HepG2 (cell line): ENCODE data around the gene STXBP4. TPM values are rescaled to one million over a fixed set of nuclear protein-coding genes. Genes with fewer than 3 reads are reported as not detected.
A peak's percentile ranks its signal among the peaks of the same experiment; 100 is the strongest.

Source experiments
- AGO2 ChIP-seq: fragments of 200-400 bp; formaldehyde crosslinking; optimal IDR thresholded peaks from 2 replicates; pipeline ENCODE3; 2017; ENCODE audit warnings: mild to moderate bottlenecking, low read depth, low read length, moderate library complexity
- ARID2 ChIP-seq: sonication (generic); formaldehyde crosslinking; IDR thresholded peaks from 2 replicates; pipeline ENCODE4 v1.8.1; 2022; ENCODE audit warnings: mild to moderate bottlenecking, missing genetic modification reagents, borderline replicate concordance
- ATAD3A ChIP-seq: sonication (generic); formaldehyde crosslinking; IDR thresholded peaks from 2 replicates; pipeline ENCODE4 v1.4.0; 2020; ENCODE audit warnings: missing genetic modification reagents
- CAMTA2 ChIP-seq: sonication (generic); formaldehyde crosslinking; IDR thresholded peaks from 2 replicates; pipeline ENCODE4 v1.4.0; 2020; ENCODE audit warnings: mild to moderate bottlenecking, missing genetic modification reagents, borderline replicate concordance
- KMT2A ChIP-seq: sonication (generic); formaldehyde crosslinking; IDR thresholded peaks from 2 replicates; pipeline ENCODE4 v1.4.0; 2020; ENCODE audit warnings: missing genetic modification reagents
- MBD4 ChIP-seq: IDR thresholded peaks from 2 replicates; pipeline ENCODE4 v1.6.1; 2012; ENCODE audit warnings: low read length, inconsistent platforms, borderline replicate concordance
- MEIS2 ChIP-seq: sonication (generic); formaldehyde crosslinking; IDR thresholded peaks from 2 replicates; pipeline ENCODE4 v1.9.0; 2021; ENCODE audit warnings: mild to moderate bottlenecking, missing genetic modification reagents
- NCOA2 ChIP-seq: sonication (generic); formaldehyde crosslinking; IDR thresholded peaks from 2 replicates; pipeline ENCODE4 v1.8.0; 2022; ENCODE audit warnings: inconsistent platforms
- ONECUT2 ChIP-seq: sonication (generic); formaldehyde crosslinking; IDR thresholded peaks from 2 replicates; pipeline ENCODE4 v1.4.0; 2020; ENCODE audit warnings: missing genetic modification reagents
- POLR2G ChIP-seq: fragments of 200-400 bp; formaldehyde crosslinking; IDR thresholded peaks from 2 replicates; pipeline ENCODE4 v1.6.1; 2018; ENCODE audit warnings: mild to moderate bottlenecking, low read depth, low read length, moderate library complexity
- SKI ChIP-seq: fragments of 450-650 bp; IDR thresholded peaks from one replicate; pipeline ENCODE4 v1.6.1; 2018; ENCODE audit warnings: mild to moderate bottlenecking; ENCODE audit not compliant: partially characterized antibody
- TCF7L2 ChIP-seq: IDR thresholded peaks from 2 replicates; pipeline ENCODE4 v1.6.1; 2011; ENCODE audit warnings: mild to moderate bottlenecking, low read depth, low read length, moderate library complexity
- ZBTB10 ChIP-seq: sonication (generic); formaldehyde crosslinking; IDR thresholded peaks from 2 replicates; pipeline ENCODE4 v1.4.0; 2020; ENCODE audit warnings: missing genetic modification reagents, borderline replicate concordance
- ZBTB38 ChIP-seq: sonication (generic); formaldehyde crosslinking; IDR thresholded peaks from 2 replicates; pipeline ENCODE4 v1.5.1; 2020; ENCODE audit warnings: mild to moderate bottlenecking, missing genetic modification reagents
- ZNF33B ChIP-seq: sonication (generic); formaldehyde crosslinking; IDR thresholded peaks from 2 replicates; pipeline ENCODE4 v1.5.1; 2020; ENCODE audit warnings: mild to moderate bottlenecking, missing genetic modification reagents
- ZXDC ChIP-seq: sonication (generic); formaldehyde crosslinking; IDR thresholded peaks from 2 replicates; pipeline ENCODE4 v1.5.0; 2020; ENCODE audit warnings: mild to moderate bottlenecking, missing genetic modification reagents
- polyA plus RNA-seq, 8 experiments: library from polyadenylated mRNA; depleted of rRNA in 3 of 8; stranded (reverse) in 7 of 8; unstranded in 1 of 8; fragments of >200 nt; fragmentation: Illumina TruSeq in 4 of 8; extraction: Trizol in 4 of 8; gene quantifications; 2 replicates each; pipeline versions ENCODE4 v1.2.1 to v1.2.3, GENCODE V29; 2011 to 2016; ENCODE audit warnings: low read depth in 4 of 8, missing spikeins in 1 of 8, mixed read lengths in 1 of 8; ENCODE audit not compliant: insufficient read depth in 1 of 8
- total RNA-seq, 5 experiments: library from RNA; depleted of rRNA; stranded (reverse); fragments of >200 nt; fragmentation: Illumina TruSeq; extraction: Trizol; gene quantifications; 2 replicates each; pipeline ENCODE4 v1.2.3, GENCODE V29; 2016; ENCODE audit warnings: low read depth in 1 of 5
- TF ChIP-seq, protein P1 (sequence below): sonication (generic); formaldehyde crosslinking; IDR thresholded peaks from 2 replicates; pipeline ENCODE4 v1.9.0; 2022; ENCODE audit warnings: missing genetic modification reagents, mild to moderate bottlenecking, borderline replicate concordance
- TF ChIP-seq, protein P2 (sequence below): sonication (generic); formaldehyde crosslinking; IDR thresholded peaks from 2 replicates; pipeline ENCODE4 v1.4.0; 2020; ENCODE audit warnings: missing genetic modification reagents, borderline replicate concordance
- TF ChIP-seq, protein P3 (sequence below): sonication (generic); formaldehyde crosslinking; IDR thresholded peaks from 2 replicates; pipeline ENCODE4 v1.4.0; 2020; ENCODE audit warnings: missing genetic modification reagents

Gene STXBP4
- total and polyA plus RNA-seq, 2 of the 13 experiments (the other 11 are each of a cell fraction or from before 2014, with no cell fraction given) = 8.5 to 36.1 TPM

DNA sequence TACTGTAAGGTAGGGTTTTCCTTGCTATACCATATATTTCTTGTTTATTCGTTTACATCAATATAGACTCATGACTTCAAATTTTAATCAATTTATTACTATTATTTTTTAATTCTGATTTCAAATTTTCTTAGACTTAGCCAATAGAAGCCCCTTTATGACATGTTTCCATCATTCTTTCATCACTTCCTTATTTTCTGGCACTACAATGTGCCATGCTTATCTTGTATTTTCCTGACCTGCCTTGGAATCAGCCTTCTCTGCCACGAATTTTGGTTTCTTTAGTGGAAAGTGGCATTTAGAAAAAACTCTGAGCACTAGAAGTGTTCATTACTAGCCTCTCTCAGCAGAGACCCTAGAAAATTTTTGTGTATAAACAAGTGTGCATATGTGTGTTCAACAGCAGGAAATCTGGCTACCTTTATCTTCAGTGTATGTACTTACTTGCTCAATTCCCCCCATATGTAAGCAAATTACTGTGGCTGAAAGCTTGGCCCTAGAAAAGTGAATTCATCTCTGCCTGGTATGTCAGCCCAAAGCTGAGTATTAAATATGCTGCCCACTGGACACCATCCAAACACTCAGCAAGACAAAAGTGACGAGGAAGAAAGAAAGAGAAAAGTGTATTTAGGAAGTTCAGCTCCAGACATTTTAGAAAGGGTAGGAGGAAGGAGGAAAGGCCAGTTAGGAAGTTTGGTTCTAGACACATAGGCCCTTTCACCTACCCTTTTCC, 4.0 kb downstream of the STXBP4 start (continued):
- TF ChIP-seq, protein P1, sequence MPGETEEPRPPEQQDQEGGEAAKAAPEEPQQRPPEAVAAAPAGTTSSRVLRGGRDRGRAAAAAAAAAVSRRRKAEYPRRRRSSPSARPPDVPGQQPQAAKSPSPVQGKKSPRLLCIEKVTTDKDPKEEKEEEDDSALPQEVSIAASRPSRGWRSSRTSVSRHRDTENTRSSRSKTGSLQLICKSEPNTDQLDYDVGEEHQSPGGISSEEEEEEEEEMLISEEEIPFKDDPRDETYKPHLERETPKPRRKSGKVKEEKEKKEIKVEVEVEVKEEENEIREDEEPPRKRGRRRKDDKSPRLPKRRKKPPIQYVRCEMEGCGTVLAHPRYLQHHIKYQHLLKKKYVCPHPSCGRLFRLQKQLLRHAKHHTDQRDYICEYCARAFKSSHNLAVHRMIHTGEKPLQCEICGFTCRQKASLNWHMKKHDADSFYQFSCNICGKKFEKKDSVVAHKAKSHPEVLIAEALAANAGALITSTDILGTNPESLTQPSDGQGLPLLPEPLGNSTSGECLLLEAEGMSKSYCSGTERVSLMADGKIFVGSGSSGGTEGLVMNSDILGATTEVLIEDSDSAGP (CRISPR knock-in tag) = no peak
- TF ChIP-seq ZXDC (CRISPR knock-in tag) (no peak), ARID2 (no peak), MBD4 (no peak), ZBTB38 (CRISPR knock-in tag) (no peak), POLR2G (no peak), TCF7L2 (no peak), ZBTB10 (CRISPR knock-in tag) (no peak), ONECUT2 (CRISPR knock-in tag) (no peak), NCOA2 (CRISPR knock-in tag) (peak; percentile 19; the same call in 1 of the 2 replicates), ATAD3A (CRISPR knock-in tag) (no peak), MEIS2 (CRISPR knock-in tag) (no peak), SKI (no peak), ZNF33B (CRISPR knock-in tag) (no peak), KMT2A (CRISPR knock-in tag) (no peak), AGO2 (no peak), CAMTA2 (no peak)
- TF ChIP-seq, protein P2, sequence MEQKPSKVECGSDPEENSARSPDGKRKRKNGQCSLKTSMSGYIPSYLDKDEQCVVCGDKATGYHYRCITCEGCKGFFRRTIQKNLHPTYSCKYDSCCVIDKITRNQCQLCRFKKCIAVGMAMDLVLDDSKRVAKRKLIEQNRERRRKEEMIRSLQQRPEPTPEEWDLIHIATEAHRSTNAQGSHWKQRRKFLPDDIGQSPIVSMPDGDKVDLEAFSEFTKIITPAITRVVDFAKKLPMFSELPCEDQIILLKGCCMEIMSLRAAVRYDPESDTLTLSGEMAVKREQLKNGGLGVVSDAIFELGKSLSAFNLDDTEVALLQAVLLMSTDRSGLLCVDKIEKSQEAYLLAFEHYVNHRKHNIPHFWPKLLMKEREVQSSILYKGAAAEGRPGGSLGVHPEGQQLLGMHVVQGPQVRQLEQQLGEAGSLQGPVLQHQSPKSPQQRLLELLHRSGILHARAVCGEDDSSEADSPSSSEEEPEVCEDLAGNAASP (CRISPR knock-in tag) = 0 out of 2 replicates have a peak, but pooled peaks have one; percentile 18
- TF ChIP-seq, protein P3, sequence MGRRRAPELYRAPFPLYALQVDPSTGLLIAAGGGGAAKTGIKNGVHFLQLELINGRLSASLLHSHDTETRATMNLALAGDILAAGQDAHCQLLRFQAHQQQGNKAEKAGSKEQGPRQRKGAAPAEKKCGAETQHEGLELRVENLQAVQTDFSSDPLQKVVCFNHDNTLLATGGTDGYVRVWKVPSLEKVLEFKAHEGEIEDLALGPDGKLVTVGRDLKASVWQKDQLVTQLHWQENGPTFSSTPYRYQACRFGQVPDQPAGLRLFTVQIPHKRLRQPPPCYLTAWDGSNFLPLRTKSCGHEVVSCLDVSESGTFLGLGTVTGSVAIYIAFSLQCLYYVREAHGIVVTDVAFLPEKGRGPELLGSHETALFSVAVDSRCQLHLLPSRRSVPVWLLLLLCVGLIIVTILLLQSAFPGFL (CRISPR knock-in tag) = no peak
